Fibroblast of lung (primary cell): ENCODE results near the gene GJB3.

Experiments
- EZH2 ChIP-seq: IDR thresholded peaks from 2 replicates; pipeline ENCODE4 v1.5.1; 2012; ENCODE audit warnings: low read length, control low read depth, mild to moderate bottlenecking; ENCODE audit errors: missing control alignments
- TF ChIP-seq, protein P1 (sequence below), 2 donors: IDR thresholded peaks in 1 of 2; conservative IDR thresholded peaks in 1 of 2; 1 replicate in 1 of 2; 2 replicates in 1 of 2; pipeline ENCODE4 v1.5.1; 2011 to 2012; ENCODE audit warnings: low read length in 2 of 2, control low read depth in 1 of 2, inconsistent platforms in 1 of 2, low read depth in 1 of 2, mild to moderate bottlenecking in 1 of 2

DNA sequence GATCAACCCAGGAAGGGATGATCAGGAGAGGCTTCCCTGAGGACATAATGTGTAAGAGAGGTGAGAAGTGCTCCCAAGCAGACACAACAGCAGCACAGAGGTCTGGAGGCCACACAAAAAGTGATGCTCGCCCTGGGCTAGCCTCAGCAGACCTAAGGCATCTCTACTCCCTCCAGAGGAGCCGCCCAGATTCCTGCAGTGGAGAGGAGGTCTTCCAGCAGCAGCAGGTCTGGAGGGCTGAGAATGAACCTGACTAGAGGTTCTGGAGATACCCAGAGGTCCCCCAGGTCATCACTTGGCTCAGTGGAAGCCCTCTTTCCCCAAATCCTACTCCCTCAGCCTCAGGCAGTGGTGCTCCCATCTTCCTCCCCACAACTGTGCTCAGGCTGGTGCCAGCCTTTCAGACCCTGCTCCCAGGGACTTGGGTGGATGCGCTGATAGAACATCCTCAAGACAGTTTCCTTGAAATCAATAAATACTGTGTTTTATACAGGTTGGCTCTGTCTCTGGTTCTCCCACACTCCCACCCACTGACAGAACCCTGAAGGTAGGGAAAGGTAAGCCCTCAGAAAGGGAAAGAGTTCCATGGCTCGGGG, 5.0 kb downstream of the GJB3 start:
- TF ChIP-seq, protein P1, sequence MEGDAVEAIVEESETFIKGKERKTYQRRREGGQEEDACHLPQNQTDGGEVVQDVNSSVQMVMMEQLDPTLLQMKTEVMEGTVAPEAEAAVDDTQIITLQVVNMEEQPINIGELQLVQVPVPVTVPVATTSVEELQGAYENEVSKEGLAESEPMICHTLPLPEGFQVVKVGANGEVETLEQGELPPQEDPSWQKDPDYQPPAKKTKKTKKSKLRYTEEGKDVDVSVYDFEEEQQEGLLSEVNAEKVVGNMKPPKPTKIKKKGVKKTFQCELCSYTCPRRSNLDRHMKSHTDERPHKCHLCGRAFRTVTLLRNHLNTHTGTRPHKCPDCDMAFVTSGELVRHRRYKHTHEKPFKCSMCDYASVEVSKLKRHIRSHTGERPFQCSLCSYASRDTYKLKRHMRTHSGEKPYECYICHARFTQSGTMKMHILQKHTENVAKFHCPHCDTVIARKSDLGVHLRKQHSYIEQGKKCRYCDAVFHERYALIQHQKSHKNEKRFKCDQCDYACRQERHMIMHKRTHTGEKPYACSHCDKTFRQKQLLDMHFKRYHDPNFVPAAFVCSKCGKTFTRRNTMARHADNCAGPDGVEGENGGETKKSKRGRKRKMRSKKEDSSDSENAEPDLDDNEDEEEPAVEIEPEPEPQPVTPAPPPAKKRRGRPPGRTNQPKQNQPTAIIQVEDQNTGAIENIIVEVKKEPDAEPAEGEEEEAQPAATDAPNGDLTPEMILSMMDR (conservative IDR thresholded peaks at IDR 0.05 in 1 of 2, IDR thresholded peaks at IDR 0.05 in 1 of 2; ENCODE audit: low read depth in 1 of 2, low read length in 2 of 2) = no peak
- TF ChIP-seq EZH2 = no peak
